ENCODE measurements around the gene STON2.

DNA sequence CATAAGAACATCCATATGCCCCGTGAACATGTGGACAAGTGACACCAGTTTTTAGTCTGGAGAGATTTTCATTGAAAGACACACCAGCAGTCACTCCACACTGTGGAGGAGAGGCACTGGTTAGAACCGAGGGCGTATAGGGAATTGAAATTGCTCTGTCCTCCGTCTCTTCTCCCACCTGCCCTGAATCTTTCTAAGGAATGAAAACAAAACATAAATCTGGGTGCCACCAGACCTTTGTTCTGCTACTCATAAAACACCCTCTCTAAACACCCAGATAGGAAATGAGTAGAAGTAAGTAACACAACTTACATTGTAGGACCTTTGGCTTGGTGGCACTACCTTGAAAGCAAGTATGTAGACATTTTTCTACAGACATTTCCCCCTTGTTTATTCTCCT is 37.1 kb upstream of the STON2 start:
- TF ChIP-seq, protein P1, sequence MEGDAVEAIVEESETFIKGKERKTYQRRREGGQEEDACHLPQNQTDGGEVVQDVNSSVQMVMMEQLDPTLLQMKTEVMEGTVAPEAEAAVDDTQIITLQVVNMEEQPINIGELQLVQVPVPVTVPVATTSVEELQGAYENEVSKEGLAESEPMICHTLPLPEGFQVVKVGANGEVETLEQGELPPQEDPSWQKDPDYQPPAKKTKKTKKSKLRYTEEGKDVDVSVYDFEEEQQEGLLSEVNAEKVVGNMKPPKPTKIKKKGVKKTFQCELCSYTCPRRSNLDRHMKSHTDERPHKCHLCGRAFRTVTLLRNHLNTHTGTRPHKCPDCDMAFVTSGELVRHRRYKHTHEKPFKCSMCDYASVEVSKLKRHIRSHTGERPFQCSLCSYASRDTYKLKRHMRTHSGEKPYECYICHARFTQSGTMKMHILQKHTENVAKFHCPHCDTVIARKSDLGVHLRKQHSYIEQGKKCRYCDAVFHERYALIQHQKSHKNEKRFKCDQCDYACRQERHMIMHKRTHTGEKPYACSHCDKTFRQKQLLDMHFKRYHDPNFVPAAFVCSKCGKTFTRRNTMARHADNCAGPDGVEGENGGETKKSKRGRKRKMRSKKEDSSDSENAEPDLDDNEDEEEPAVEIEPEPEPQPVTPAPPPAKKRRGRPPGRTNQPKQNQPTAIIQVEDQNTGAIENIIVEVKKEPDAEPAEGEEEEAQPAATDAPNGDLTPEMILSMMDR (conservative IDR thresholded peaks at IDR 0.05) = no peak
- TF ChIP-seq ZFX (IDR thresholded peaks at IDR 0.05) = no peak

Data from C4-2B (cell line).